RPMI8226 (cell line): ENCODE data around the gene KAT14.
A peak's percentile ranks its signal among the peaks of the same experiment; 100 is the strongest.
"Not testable (repeated sequence)": the region's sequence is repeated elsewhere in the genome, so short reads cannot be mapped to it uniquely, and the experiment has no call there.

Experiments used
- DNase-seq: peaks from one replicate; pipeline ENCODE4 v3.0.0-alpha.2; 2015

KAT14 gene

DNA sequence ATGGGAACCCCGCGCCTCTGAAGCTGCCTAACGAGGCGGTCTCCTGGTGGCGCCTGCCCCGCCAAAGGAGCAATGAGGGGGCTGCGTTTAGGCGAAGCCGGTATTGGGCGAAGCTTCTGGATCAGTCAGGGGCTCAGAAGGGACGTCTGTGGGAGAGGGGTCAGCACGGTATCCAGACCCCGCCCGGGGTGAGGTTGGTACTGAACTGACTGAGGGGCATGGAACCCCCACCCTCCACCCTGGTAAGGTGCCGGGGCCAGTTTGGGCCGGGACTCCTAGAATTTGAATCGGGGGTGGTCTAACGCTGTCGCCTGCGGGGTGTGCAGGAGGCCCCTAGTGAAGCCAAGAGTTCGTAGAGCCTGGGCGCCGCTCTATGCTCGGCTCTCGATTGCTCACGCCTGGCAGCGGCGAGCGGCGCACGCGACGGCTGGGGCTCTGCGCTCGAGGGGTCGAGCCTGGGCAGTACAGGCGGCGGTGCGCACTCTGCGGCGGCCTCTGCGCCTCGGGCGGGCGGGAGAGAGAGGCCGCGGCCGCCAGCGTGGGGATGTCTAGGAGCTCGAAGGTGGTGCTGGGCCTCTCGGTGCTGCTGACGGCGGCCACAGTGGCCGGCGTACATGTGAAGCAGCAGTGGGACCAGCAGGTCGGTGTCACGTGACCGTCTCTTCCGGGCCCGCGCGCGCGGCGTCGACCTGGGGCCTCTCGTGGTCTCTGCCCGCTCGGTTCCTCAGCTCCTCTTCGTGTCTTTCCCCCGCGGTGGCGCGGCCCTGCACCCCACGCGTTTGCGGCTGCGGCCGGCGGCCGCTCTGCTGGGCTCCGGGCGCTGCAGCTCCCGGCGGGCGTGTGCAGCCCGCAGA is at the start of gene KAT14, which contains the start of gene PET117:
KAT14 (plus strand) TSS at position 452 of the 854 bp plus-strand sequence. CDS start 4,798 bp downstream, outside the sequence.
PET117 (plus strand) TSS at position 452 of the 854 bp plus-strand sequence; CDS start at position 545, 93 bp downstream.
- DNase-seq = peak; percentile 96

- not testable (repeated sequence) for DNase-seq
These were observed 49.4 kb upstream of the KAT14 start for GRCh38 chr20:18088298-18088697.

DNA sequence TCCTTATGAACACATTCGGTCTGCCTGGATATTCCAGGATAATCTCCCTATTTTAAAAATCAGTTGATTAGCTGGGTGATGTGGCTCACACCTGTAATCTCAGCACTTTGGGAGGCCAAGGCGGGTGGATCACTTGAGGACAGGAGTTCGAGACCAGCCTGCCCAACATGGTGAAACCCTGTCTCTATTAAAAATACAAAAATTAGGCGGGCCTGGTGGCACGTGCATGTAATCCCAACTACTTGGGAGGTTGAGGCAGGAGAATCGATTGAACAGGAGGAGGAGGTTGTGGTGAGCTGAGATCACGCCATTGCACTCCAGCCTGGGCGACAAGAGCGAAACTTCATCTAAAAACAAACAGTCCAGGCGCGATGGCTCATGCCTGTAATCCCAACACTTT is 48.8 kb upstream of the KAT14 start:
- not testable (repeated sequence) for DNase-seq

- DNase-seq = no peak
These were observed 47.6 kb upstream of the KAT14 start for GRCh38 chr20:18090044-18090443.

DNA sequence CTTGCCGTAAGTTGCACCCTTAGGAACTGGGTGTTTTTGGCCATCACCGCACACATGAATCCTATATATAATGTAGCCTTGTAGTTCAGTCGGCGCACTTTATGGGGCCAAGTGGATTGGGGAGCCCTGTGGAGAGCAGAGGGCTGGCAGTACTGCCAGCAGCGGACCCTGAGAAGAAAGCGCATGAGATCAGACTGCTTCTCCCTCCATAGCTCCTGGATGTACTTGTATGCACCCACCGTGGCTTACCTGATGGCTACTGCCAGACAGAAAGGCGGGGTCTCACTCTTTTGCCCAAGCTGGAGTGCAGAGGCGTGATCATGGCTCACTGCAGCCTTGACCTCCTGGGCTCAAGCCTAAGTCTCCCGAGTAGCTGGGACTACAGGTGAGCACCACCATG is 47.2 kb upstream of the KAT14 start:
- DNase-seq = no peak

GRCh38 chr20:18091623-18092022 is 46.0 kb upstream of the KAT14 start:
- no peak for DNase-seq

DNA sequence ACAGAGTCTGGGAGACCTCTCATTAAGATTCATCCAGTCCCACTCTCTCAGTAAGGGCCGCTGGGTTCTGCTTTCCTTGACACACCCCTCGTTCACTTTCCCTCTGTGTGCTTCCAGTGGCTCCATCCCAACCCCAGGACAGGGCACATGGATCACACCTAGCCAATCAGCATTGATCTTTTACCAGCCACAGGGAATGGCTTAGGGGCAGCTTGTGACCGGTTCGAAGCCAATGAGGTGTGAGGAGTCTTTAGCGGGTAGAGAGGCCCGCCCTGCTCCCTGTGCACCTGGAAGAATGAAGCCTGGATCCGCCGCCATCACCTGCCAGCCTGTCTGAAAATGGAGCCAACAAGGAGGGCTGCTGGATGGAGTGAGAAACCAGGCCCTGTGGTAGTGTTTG is 44.8 kb upstream of the KAT14 start:
- no peak for DNase-seq

DNA sequence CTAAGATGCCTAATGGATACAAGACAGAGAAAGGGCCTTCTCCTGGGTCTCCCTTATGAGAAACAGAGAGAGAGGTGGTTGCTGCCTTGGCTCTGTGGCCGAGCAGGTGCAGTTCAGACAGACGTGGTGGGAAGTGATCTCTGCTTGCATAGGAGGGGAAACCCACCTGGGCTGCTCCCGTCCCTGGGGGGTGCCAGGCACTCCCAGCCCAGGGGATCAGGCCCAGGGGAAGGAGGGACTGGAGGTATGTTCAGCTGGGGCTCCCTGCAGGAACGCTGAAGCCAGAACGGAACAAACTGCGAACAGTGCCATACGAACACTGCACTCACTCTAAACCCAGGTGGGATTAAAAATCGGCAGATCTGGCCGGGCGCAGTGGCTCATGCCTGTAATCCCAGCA is 44.3 kb upstream of the KAT14 start:
- DNase-seq = no peak

DNA sequence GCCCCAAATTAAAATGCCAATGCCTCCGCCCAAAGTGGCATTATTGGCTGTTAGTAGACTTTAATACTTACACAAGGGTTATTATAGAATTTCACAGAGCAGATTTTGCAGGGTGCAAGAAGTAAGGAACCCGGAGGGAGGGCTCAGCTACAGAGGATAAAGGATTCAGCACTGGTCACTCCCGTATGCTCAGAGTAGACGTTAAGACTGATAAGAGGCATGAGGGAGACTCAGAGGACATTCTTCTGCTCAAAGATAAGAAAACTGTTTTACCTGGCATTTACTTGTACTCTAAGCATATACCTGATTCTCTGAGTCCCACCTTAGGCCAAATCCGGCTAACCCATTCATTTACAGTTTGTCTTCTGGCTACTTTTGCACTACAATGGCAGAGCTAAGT is 43.5 kb upstream of the KAT14 start:
- no peak for DNase-seq

DNA sequence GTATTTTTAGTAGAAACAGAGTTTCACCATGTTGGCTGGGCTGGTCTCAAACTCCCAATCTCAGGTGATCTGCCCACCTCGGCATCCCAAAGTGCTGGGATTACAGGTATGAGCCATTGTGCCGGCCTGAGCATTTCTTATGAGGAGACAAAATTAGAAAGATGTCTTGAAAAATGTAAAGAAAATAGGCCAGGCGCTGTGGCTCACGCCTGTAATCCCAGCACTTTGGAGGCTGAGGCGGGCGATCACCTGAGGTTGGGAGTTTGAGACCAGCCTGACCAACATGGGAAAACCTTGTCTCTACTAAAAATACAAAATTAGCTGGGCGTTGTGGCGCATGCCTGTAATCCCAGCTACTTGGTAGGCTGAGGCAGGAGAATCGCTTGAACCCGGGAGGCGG is 37.1 kb upstream of the KAT14 start:
- DNase-seq = not testable (repeated sequence)

- no peak for DNase-seq
These were observed 36.4 kb upstream of the KAT14 start for GRCh38 chr20:18101125-18101810.

DNA sequence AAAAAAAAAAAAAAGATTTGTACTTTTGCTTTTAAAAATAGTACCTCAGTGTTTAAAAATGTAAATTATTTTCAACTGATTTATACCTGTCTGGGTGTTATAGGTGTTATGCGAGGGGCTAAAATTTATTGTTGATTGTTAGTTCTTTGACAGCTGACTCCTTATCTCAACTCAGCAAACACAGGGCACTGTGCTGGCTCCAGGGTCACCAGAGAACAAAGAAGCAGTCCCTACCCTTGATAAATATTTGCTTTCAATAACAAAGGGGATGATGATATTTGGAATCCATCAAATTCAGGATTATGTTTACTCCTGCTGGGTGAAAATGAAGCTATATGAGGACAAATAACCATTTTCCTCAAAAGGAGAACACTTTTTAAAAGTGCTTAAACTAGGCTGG is 34.2 kb upstream of the KAT14 start:
- DNase-seq = no peak

DNA sequence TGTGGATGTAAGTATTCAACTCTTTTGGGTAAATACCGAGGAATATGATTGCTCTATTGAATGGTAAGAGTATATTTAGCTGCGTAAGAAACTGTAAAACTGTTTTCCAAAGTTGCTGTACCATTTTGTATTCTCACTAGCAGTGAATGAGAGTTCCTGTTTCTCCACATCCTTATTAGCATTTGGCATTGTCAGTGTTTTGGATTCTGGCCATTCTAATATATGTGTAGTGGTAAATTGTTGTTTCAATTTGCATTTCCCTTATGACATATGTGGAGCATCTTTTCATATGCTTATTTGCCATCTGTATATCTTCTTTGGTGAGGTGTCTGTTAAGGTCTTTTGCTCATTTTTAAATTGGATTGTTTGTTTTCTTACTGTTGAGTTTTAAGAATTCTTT is 29.3 kb upstream of the KAT14 start:
- DNase-seq = no peak

- not testable (repeated sequence) for DNase-seq
These were observed 9.1 kb upstream of the KAT14 start for GRCh38 chr20:18128574-18128973.

GRCh38 chr20:18132663-18133062 is 5.0 kb upstream of the KAT14 start:
- DNase-seq = no peak

DNA sequence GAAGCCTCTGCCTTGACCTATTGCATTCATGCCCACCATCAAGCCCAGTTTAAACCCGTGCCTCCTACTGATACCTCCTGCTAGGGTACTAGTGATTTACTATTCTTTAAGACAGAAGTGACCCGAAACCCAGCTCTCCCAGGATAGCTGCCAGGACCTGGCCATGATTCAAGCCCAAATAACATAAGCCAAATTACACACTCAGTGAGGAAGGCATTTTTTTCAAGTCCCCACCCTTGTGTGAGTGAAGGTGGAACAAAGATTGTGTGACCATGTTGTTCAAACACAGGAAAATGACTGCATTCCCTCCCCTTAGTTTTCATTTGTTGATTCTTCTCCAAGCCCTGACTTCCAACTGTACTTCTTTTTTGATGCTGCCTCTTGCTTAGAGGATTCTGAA is 3.7 kb upstream of the KAT14 start:
- DNase-seq = no peak

DNA sequence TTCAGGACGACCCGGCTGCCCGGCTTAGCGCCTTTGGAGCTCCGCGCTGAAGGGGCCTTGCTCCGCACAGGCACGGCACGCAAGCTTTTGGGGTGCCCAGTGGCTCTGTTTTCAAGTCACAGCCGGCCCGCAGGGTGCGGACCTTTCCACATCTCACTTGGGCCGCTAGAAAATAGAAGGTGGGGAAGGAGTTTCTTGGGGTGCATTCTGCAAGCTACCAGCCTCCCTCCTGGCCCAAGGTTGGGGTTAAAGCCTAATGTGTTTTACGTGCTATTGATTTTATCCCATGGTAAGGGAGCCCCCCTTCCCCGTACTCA is 561 bp downstream of the KAT14 start:
- no peak for DNase-seq

GRCh38 chr20:18138639-18139583 is 1.2 kb downstream of the KAT14 start:
- DNase-seq = no peak

DNA sequence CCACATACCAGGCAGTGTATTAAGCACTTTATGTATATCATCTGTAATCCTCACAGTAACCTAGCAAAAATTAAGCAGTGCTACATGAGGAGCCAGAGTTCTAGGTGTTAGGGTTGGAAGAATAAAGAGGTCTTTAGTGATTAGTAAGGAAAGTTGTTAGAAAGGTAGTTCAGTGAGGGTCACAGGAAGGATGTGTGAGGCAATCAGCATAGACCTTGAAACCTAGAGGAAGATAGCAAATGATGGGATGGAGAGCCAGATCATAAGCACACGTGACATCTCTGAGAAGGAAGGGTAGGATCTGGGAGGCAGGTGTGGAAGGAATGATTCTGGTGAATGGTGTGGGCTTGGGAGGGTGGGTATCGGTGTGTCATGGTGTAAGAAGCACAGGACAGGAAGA is 2.2 kb downstream of the KAT14 start:
- DNase-seq = no peak

DNA sequence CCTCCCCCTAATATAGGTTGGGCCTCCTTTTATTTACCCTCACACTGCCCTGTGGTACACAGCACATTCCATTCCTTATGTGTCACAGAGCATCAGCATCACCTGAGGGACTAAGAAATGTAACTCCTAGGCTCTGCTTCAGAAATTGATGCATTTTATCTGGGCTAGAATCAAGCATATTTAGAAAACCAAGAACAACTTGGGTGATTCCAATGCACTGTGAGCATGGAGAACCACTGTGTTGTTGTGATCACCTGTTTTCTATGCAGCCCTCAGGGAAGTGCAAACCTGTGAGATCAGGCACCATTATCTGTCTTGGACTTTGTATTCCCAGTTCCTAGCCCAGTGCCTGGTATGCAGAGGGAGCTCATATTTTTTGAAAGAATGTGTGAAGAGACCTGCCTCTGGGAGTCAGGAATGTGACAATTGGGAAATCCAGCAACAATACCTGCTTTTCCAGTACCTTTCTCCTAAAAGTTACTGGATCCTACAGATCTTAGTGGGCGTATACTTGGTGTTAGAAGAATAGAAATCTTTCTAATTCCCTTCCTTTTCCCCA is 7.0 kb downstream of the KAT14 start:
- no peak for DNase-seq

DNA sequence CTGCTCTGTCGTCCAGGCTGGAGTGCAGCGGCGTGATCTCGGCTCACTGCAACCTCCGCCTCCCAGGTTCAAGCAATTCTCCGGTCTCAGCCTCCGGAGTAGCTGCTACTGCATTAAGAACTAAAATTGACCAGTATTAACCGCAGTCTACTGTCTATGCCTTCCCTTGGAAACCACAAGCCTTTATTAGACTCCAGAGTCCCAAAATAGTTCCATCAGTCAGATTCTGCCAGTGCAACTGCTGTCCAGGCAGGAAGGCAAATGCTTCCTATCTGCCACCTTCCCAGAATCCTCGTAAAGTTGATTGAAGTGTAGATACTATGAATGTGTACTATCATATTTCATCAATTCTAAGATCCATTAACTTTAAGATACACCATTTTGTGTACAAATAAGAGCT is 16.7 kb downstream of the KAT14 start:
- no peak for DNase-seq

DNA sequence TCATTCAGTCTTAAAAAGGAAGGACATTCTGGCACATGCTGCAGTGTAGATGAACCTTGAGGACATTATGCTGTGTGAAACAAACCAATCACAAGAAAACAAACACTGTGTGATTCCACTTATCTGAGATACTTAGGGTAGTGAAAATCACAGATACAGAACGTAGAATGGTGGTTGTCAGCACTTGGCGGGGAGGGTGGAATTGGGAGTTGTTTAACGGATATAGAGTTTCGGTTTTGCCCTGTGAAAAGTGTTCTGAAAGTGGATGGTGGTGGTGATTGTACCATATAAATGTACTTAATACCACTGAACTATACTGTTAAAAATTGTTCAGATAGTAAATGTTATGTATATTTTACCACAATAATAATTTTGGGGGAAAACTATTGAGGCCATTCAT is 18.4 kb downstream of the KAT14 start:
- peak; percentile 19 for DNase-seq

DNA sequence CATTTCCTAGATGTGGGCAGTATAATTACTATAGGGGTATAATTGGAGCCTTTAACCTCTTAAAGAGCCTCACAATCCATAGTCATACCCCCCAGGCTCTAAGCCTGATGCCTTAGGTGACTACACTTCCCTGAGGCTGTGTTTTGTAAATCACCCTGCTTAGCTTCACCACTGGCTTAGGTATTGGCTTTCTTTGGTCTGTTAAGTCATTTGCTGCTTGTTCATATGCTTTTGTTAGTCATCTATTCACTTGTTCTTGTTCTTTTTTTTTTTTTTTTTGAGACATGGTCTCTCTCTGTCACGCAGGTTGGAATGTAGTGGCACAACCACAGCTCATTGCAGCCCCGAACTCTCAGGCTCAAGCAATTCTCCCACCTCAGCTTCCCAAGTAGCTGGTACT is 26.7 kb downstream of the KAT14 start:
- DNase-seq = no peak
